Endothelial cell (in vitro differentiated cells): Measurements from ENCODE around the gene CDH26. TPM values are rescaled to one million over a fixed set of nuclear protein-coding genes. Genes with fewer than 3 reads are reported as not detected.

Source experiments
- DNase-seq: peaks from one replicate; pipeline ENCODE4 v3.0.0; 2021; ENCODE audit warnings: low spot score
- H3K27ac Mint-ChIP-seq: one replicate; pipeline ENCODE4 v1.8.0; 2021; ENCODE audit warnings: mixed read lengths, inconsistent platforms; ENCODE audit not compliant: unreplicated experiment
- H3K27me3 Mint-ChIP-seq: one replicate; pipeline ENCODE4 v1.8.0; 2021; ENCODE audit warnings: mild to moderate bottlenecking, moderate library complexity, mixed read lengths, inconsistent platforms; ENCODE audit not compliant: unreplicated experiment
- H3K36me3 Mint-ChIP-seq: one replicate; pipeline ENCODE4 v1.8.0; 2021; ENCODE audit warnings: mild to moderate bottlenecking, low read depth, mixed read lengths, inconsistent platforms; ENCODE audit not compliant: unreplicated experiment
- H3K4me1 Mint-ChIP-seq: one replicate; pipeline ENCODE4 v1.8.0; 2021; ENCODE audit warnings: mild to moderate bottlenecking, mixed read lengths, inconsistent platforms; ENCODE audit not compliant: unreplicated experiment
- H3K4me3 Mint-ChIP-seq: one replicate; pipeline ENCODE4 v1.8.0; 2021; ENCODE audit warnings: mild to moderate bottlenecking, mixed read lengths, inconsistent platforms; ENCODE audit not compliant: unreplicated experiment
- H3K9me3 Mint-ChIP-seq: one replicate; pipeline ENCODE4 v1.8.0; 2021; ENCODE audit warnings: mixed read lengths, inconsistent platforms; ENCODE audit not compliant: unreplicated experiment
- CTCF ChIP-seq: fragments of 200-600 bp; sonication (generic); IDR thresholded peaks from one replicate; pipeline ENCODE4 v1.5.0; 2021; ENCODE audit warnings: antibody characterized with exemption; ENCODE audit not compliant: unreplicated experiment
- total RNA-seq: library from RNA; stranded (reverse); fragmentation: NEBNext Ultra II Directional; extraction: Animal tissue kit (Norgen Biotek cat#: 25700); gene quantifications from one replicate; pipeline ENCODE4 v1.2.1, GENCODE V29; 2021; ENCODE audit not compliant: unreplicated experiment

The CDH26 gene
- total RNA-seq, 1 donor from 2014 or later = 5.4 TPM

- no peak for DNase-seq
- Mint-ChIP-seq H3K4me3 (no peak overlapping the region), H3K27ac (no peak overlapping the region), H3K4me1 (no peaks in the 10 kb centered on the region), H3K9me3 (no peaks in the 10 kb centered on the region), H3K27me3 (peaks cover 1% of the 10 kb centered on the region), H3K36me3 (no peaks in the 10 kb centered on the region)
- no peak for TF ChIP-seq CTCF
These were observed 3.2 kb downstream of the CDH26 start for GRCh38 chr20:59961423-59961822.

- Mint-ChIP-seq H3K4me3 (no peak overlapping the region), H3K9me3 (no peaks in the 10 kb centered on the region), H3K36me3 (no peaks in the 10 kb centered on the region), H3K27ac (no peak overlapping the region), H3K27me3 (peaks cover 1% of the 10 kb centered on the region), H3K4me1 (no peaks in the 10 kb centered on the region)
- TF ChIP-seq CTCF = no peak
- no peak for DNase-seq
These were observed 3.9 kb downstream of the CDH26 start for GRCh38 chr20:59962155-59962554.

GRCh38 chr20:59966428-59966827, 8.2 kb downstream of the CDH26 start:
- Mint-ChIP-seq H3K9me3 (no peaks in the 10 kb centered on the region), H3K27me3 (no peaks in the 10 kb centered on the region), H3K4me3 (no peak overlapping the region), H3K4me1 (no peaks in the 10 kb centered on the region), H3K27ac (no peak overlapping the region), H3K36me3 (no peaks in the 10 kb centered on the region)
- DNase-seq = no peak
- no peak for TF ChIP-seq CTCF

- no peak for TF ChIP-seq CTCF
- no peaks in the 10 kb centered on the region for H3K4me1 Mint-ChIP-seq
- no peak for DNase-seq
- peaks cover under 1% of the 10 kb centered on the region for H3K27me3 Mint-ChIP-seq
- H3K4me3 Mint-ChIP-seq = no peak overlapping the region
- no peak overlapping the region for H3K27ac Mint-ChIP-seq
- H3K36me3 Mint-ChIP-seq = no peaks in the 10 kb centered on the region
- no peaks in the 10 kb centered on the region for H3K9me3 Mint-ChIP-seq
These were observed 13.2 kb downstream of the CDH26 start for GRCh38 chr20:59971428-59971827.

- Mint-ChIP-seq H3K4me3 (no peak overlapping the region), H3K4me1 (no peaks in the 10 kb centered on the region), H3K36me3 (no peaks in the 10 kb centered on the region), H3K9me3 (no peaks in the 10 kb centered on the region), H3K27me3 (peaks cover 2% of the 10 kb centered on the region), H3K27ac (no peak overlapping the region)
- no peak for TF ChIP-seq CTCF
- no peak for DNase-seq
These were observed 14.0 kb downstream of the CDH26 start for GRCh38 chr20:59972037-59972801.
